Measurements from ENCODE around the gene MAP2K2. TPM values are rescaled to one million over a fixed set of nuclear protein-coding genes. Genes with fewer than 3 reads are reported as not detected.

MAP2K2 gene
- total and polyA plus RNA-seq, 9 of the 15 experiments (the other 6 are each of a cell fraction or from before 2014, with no cell fraction given) = 1.0 to 151 (median 58.3) TPM

DNA sequence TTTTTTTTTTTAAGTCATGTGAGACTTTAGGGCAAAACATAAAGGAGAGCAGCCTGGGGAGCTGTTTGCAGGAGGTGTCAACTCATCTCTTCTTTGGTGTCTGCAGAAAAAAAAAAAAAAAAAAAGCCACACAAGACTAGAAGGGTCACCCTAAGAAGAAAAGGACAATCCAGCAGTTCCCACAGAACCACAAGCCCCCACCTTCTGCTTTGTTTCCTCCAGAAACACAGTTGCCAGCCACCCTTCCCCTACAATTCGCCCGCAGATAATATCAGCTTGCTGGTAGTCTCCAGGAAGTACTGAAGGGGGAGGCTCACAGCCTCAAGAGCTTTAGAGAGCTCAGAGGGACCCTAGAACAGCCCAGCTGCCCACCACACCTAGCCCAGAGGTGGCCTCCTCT, 34.9 kb downstream of the MAP2K2 start (continued):
- TF ChIP-seq CTBP1 (IDR thresholded peaks at IDR 0.05; ENCODE audit: borderline replicate concordance) = no peak
- TF ChIP-seq, protein P1, sequence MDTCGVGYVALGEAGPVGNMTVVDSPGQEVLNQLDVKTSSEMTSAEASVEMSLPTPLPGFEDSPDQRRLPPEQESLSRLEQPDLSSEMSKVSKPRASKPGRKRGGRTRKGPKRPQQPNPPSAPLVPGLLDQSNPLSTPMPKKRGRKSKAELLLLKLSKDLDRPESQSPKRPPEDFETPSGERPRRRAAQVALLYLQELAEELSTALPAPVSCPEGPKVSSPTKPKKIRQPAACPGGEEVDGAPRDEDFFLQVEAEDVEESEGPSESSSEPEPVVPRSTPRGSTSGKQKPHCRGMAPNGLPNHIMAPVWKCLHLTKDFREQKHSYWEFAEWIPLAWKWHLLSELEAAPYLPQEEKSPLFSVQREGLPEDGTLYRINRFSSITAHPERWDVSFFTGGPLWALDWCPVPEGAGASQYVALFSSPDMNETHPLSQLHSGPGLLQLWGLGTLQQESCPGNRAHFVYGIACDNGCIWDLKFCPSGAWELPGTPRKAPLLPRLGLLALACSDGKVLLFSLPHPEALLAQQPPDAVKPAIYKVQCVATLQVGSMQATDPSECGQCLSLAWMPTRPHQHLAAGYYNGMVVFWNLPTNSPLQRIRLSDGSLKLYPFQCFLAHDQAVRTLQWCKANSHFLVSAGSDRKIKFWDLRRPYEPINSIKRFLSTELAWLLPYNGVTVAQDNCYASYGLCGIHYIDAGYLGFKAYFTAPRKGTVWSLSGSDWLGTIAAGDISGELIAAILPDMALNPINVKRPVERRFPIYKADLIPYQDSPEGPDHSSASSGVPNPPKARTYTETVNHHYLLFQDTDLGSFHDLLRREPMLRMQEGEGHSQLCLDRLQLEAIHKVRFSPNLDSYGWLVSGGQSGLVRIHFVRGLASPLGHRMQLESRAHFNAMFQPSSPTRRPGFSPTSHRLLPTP (IDR thresholded peaks at IDR 0.05; ENCODE audit: borderline replicate concordance, extremely low read depth, insufficient read length) = no peak
- TF ChIP-seq SMARCE1 (IDR thresholded peaks at IDR 0.05) = 0 out of 2 replicates have a peak, but pooled peaks have one; percentile 21
- TF ChIP-seq NR2C1 (IDR thresholded peaks at IDR 0.05) = no peak
- TF ChIP-seq NR2C1 (tag; IDR thresholded peaks at IDR 0.05) = no peak
- no peak for TF ChIP-seq ZNF699 (CRISPR knock-in tag; IDR thresholded peaks at IDR 0.05; ENCODE audit: insufficient replicate concordance)
- TF ChIP-seq ZNF146 (CRISPR knock-in tag; IDR thresholded peaks at IDR 0.05; ENCODE audit: unreplicated experiment) = no peak
- TF ChIP-seq ZZZ3 (IDR thresholded peaks at IDR 0.05) = no peak
- no peak for TF ChIP-seq HEY1 (CRISPR knock-in tag; IDR thresholded peaks at IDR 0.05; ENCODE audit: borderline replicate concordance)
- no peak for TF ChIP-seq ZNF436 (CRISPR knock-in tag; IDR thresholded peaks at IDR 0.05)
- no peak for TF ChIP-seq ZNF431 (CRISPR knock-in tag; IDR thresholded peaks at IDR 0.05)
- TF ChIP-seq BRD4 (IDR thresholded peaks at IDR 0.05) = no peak
- TF ChIP-seq BMI1 (IDR thresholded peaks at IDR 0.05; ENCODE audit: low read length) = no peak
- TF ChIP-seq TAF9B (IDR thresholded peaks at IDR 0.05; ENCODE audit: partially characterized antibody) = no peak
- no peak for TF ChIP-seq TSC22D4 (tag; IDR thresholded peaks at IDR 0.05)
- TF ChIP-seq, protein P2, sequence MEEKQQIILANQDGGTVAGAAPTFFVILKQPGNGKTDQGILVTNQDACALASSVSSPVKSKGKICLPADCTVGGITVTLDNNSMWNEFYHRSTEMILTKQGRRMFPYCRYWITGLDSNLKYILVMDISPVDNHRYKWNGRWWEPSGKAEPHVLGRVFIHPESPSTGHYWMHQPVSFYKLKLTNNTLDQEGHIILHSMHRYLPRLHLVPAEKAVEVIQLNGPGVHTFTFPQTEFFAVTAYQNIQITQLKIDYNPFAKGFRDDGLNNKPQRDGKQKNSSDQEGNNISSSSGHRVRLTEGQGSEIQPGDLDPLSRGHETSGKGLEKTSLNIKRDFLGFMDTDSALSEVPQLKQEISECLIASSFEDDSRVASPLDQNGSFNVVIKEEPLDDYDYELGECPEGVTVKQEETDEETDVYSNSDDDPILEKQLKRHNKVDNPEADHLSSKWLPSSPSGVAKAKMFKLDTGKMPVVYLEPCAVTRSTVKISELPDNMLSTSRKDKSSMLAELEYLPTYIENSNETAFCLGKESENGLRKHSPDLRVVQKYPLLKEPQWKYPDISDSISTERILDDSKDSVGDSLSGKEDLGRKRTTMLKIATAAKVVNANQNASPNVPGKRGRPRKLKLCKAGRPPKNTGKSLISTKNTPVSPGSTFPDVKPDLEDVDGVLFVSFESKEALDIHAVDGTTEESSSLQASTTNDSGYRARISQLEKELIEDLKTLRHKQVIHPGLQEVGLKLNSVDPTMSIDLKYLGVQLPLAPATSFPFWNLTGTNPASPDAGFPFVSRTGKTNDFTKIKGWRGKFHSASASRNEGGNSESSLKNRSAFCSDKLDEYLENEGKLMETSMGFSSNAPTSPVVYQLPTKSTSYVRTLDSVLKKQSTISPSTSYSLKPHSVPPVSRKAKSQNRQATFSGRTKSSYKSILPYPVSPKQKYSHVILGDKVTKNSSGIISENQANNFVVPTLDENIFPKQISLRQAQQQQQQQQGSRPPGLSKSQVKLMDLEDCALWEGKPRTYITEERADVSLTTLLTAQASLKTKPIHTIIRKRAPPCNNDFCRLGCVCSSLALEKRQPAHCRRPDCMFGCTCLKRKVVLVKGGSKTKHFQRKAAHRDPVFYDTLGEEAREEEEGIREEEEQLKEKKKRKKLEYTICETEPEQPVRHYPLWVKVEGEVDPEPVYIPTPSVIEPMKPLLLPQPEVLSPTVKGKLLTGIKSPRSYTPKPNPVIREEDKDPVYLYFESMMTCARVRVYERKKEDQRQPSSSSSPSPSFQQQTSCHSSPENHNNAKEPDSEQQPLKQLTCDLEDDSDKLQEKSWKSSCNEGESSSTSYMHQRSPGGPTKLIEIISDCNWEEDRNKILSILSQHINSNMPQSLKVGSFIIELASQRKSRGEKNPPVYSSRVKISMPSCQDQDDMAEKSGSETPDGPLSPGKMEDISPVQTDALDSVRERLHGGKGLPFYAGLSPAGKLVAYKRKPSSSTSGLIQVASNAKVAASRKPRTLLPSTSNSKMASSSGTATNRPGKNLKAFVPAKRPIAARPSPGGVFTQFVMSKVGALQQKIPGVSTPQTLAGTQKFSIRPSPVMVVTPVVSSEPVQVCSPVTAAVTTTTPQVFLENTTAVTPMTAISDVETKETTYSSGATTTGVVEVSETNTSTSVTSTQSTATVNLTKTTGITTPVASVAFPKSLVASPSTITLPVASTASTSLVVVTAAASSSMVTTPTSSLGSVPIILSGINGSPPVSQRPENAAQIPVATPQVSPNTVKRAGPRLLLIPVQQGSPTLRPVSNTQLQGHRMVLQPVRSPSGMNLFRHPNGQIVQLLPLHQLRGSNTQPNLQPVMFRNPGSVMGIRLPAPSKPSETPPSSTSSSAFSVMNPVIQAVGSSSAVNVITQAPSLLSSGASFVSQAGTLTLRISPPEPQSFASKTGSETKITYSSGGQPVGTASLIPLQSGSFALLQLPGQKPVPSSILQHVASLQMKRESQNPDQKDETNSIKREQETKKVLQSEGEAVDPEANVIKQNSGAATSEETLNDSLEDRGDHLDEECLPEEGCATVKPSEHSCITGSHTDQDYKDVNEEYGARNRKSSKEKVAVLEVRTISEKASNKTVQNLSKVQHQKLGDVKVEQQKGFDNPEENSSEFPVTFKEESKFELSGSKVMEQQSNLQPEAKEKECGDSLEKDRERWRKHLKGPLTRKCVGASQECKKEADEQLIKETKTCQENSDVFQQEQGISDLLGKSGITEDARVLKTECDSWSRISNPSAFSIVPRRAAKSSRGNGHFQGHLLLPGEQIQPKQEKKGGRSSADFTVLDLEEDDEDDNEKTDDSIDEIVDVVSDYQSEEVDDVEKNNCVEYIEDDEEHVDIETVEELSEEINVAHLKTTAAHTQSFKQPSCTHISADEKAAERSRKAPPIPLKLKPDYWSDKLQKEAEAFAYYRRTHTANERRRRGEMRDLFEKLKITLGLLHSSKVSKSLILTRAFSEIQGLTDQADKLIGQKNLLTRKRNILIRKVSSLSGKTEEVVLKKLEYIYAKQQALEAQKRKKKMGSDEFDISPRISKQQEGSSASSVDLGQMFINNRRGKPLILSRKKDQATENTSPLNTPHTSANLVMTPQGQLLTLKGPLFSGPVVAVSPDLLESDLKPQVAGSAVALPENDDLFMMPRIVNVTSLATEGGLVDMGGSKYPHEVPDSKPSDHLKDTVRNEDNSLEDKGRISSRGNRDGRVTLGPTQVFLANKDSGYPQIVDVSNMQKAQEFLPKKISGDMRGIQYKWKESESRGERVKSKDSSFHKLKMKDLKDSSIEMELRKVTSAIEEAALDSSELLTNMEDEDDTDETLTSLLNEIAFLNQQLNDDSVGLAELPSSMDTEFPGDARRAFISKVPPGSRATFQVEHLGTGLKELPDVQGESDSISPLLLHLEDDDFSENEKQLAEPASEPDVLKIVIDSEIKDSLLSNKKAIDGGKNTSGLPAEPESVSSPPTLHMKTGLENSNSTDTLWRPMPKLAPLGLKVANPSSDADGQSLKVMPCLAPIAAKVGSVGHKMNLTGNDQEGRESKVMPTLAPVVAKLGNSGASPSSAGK (IDR thresholded peaks at IDR 0.05) = no peak
- TF ChIP-seq ZNF507 (tag; conservative IDR thresholded peaks at IDR 0.05) = no peak
